Uterus (tissue), 2 donors: ENCODE results near the gene CYCS.

Source experiments
- POLR2A ChIP-seq, 2 donors: fragments of 450-650 bp; IDR thresholded peaks; one replicate each; pipeline ENCODE4 v1.6.1; 2016; ENCODE audit warnings: antibody characterized with exemption in 2 of 2, mild to moderate bottlenecking in 1 of 2, moderate library complexity in 1 of 2
- TF ChIP-seq, protein P1 (sequence below), 4 experiments: fragments of 200-600 bp in 2 of 4; fragments of 450-650 bp in 2 of 4; sonication (generic) in 2 of 4; IDR thresholded peaks; one replicate each; pipeline ENCODE4 v1.5.1; 2016 to 2019; ENCODE audit warnings: antibody characterized with exemption in 4 of 4, mild to moderate bottlenecking in 2 of 4, moderate library complexity in 1 of 4

DNA sequence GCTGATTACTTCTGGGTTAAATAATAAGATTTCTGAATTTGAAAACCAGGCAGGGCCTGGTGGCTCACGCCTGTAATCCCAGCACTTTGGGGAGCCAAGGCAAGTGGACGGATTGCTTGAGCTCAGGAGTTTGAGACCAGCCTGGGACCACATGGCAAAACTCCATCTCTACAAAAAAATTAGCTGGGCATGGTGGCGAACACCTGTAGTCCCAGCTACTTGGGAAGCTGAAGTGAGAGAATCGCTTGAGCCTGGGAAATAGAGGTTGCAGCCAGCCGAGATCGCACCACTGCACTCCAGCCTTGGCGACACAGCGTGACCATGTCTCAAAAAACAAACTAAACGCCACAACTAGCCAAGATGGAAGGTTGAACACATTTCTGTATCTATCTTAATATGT is 3.5 kb downstream of the CYCS start:
- TF ChIP-seq, protein P1, sequence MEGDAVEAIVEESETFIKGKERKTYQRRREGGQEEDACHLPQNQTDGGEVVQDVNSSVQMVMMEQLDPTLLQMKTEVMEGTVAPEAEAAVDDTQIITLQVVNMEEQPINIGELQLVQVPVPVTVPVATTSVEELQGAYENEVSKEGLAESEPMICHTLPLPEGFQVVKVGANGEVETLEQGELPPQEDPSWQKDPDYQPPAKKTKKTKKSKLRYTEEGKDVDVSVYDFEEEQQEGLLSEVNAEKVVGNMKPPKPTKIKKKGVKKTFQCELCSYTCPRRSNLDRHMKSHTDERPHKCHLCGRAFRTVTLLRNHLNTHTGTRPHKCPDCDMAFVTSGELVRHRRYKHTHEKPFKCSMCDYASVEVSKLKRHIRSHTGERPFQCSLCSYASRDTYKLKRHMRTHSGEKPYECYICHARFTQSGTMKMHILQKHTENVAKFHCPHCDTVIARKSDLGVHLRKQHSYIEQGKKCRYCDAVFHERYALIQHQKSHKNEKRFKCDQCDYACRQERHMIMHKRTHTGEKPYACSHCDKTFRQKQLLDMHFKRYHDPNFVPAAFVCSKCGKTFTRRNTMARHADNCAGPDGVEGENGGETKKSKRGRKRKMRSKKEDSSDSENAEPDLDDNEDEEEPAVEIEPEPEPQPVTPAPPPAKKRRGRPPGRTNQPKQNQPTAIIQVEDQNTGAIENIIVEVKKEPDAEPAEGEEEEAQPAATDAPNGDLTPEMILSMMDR (IDR thresholded peaks at IDR 0.05) = no peak
- no peak for TF ChIP-seq POLR2A (IDR thresholded peaks at IDR 0.05)
